Neural cell (in vitro differentiated cells): ENCODE data around the gene SSBP2.

Experiments
- CTCF ChIP-seq: fragments of 450-650 bp; IDR thresholded peaks from 2 replicates; pipeline ENCODE4 v1.5.1; 2014; ENCODE audit warnings: antibody characterized with exemption, mild to moderate bottlenecking, moderate library complexity; ENCODE audit not compliant: poor library complexity, severe bottlenecking
- EZH2 ChIP-seq: fragments of 200-600, 300-800 bp; shearing (Covaris generic), sonication (generic); IDR thresholded peaks from 2 replicates; pipeline ENCODE4 v1.6.1; 2014; ENCODE audit warnings: antibody characterized with exemption, low read length, borderline replicate concordance, mild to moderate bottlenecking; ENCODE audit not compliant: insufficient read depth, poor library complexity, severe bottlenecking

- TF ChIP-seq EZH2 (no peak), CTCF (no peak)
Observed at GRCh38 chr5:81428861-81429260, 322.0 kb downstream of the SSBP2 start.
